DND-41 (cell line): ENCODE data around the gene STAMBPL1.

Experiments
- EZH2 ChIP-seq: IDR thresholded peaks from 3 replicates; pipeline ENCODE4 v1.6.1; 2012; ENCODE audit warnings: borderline replicate concordance, low read depth, mild to moderate bottlenecking, moderate library complexity, low read length, inconsistent platforms; ENCODE audit not compliant: severe bottlenecking
- TF ChIP-seq, protein P1 (sequence below): IDR thresholded peaks from 2 replicates; pipeline ENCODE4 v1.5.1; 2012; ENCODE audit warnings: borderline replicate concordance, low read length, moderate library complexity, mild to moderate bottlenecking; ENCODE audit not compliant: poor library complexity, severe bottlenecking; ENCODE audit errors: extremely low read depth

DNA sequence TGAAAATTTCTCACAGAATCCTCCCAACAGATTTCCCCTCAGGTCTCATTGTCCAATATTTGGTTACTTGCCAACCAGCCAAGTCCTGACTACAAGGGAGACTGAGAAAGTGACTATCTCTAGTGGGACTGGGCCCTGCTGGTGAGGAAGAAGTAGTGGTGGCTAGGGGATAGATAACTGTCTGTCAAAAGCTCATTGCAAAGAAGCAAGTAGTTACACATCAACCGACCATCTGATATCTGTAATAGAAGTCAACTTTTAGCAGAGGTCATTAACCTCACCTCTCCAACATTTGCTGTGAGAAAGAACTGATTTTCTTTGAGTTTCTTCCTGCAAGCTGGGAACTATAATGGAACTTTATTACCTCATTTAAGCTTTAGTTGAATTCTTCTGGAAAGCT lies 15.2 kb downstream of the STAMBPL1 start:
- TF ChIP-seq, protein P1, sequence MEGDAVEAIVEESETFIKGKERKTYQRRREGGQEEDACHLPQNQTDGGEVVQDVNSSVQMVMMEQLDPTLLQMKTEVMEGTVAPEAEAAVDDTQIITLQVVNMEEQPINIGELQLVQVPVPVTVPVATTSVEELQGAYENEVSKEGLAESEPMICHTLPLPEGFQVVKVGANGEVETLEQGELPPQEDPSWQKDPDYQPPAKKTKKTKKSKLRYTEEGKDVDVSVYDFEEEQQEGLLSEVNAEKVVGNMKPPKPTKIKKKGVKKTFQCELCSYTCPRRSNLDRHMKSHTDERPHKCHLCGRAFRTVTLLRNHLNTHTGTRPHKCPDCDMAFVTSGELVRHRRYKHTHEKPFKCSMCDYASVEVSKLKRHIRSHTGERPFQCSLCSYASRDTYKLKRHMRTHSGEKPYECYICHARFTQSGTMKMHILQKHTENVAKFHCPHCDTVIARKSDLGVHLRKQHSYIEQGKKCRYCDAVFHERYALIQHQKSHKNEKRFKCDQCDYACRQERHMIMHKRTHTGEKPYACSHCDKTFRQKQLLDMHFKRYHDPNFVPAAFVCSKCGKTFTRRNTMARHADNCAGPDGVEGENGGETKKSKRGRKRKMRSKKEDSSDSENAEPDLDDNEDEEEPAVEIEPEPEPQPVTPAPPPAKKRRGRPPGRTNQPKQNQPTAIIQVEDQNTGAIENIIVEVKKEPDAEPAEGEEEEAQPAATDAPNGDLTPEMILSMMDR, result no peak
- no peak for TF ChIP-seq EZH2
